Testis (tissue), 3 donors: ENCODE data around the gene DLK2. TPM values are rescaled to one million over a fixed set of nuclear protein-coding genes. Genes with fewer than 3 reads are reported as not detected.

Experiments
- DNase-seq: peaks from one replicate; pipeline ENCODE4 v3.0.0-alpha.2; 2019
- H3K27ac ChIP-seq, 2 donors: fragments of 200-600 bp; sonication (generic); one replicate each; pipeline ENCODE4 v1.5.1; 2019
- H3K27me3 ChIP-seq: fragments of 200-600 bp; sonication (generic); one replicate; pipeline ENCODE4 v1.5.1; 2019
- H3K36me3 ChIP-seq: fragments of 200-600 bp; sonication (generic); one replicate; pipeline ENCODE4 v1.5.1; 2017; ENCODE audit warnings: low read depth; ENCODE audit errors: missing control alignments
- H3K4me1 ChIP-seq: fragments of 200-600 bp; sonication (generic); one replicate; pipeline ENCODE4 v1.5.1; 2019
- H3K4me3 ChIP-seq, 2 donors: fragments of 200-600 bp; sonication (generic); one replicate each; pipeline ENCODE4 v1.5.1; 2017 to 2019
- H3K9me3 ChIP-seq: fragments of 200-600 bp; sonication (generic); one replicate; pipeline ENCODE4 v1.5.1; 2017
- POLR2A ChIP-seq: fragments of 450-650 bp; IDR thresholded peaks from one replicate; pipeline ENCODE4 v1.6.1; 2017; ENCODE audit warnings: antibody characterized with exemption, mild to moderate bottlenecking, moderate library complexity
- WGBS, 2 donors: methylation state at CpG; one replicate each; pipeline ENCODE4 v1.1.5; 2018; 5-methylcytosine and 5-hydroxymethylcytosine counted together
- intact Hi-C: fragments of 100-400 bp; cut with DNase I; formaldehyde crosslinking; loops from one replicate; pipeline ENCODE4 v1.15.1; 2023; ENCODE audit warnings: low total_unique reads
- polyA plus RNA-seq: library from polyadenylated mRNA; stranded (reverse); fragments of 350-450 nt; fragmentation: Illumina TruSeq; extraction: RNeasy Lipid Tissue Mini Kit (QIAGEN cat#74804); gene quantifications from one replicate; pipeline ENCODE4 v1.2.3, GENCODE V29; 2014; ENCODE audit warnings: low read depth, low replicate concordance; ENCODE audit not compliant: insufficient read depth
- total RNA-seq, 2 donors: library from RNA; depleted of rRNA; stranded (reverse); fragments of >200 nt; gene quantifications; one replicate each; pipeline ENCODE4 v1.2.3, GENCODE V29; 2016
- TF ChIP-seq, protein P1 (sequence below), 3 experiments: fragments of 450-650 bp in 2 of 3; fragments of 200-600 bp in 1 of 3; sonication (generic) in 1 of 3; IDR thresholded peaks; one replicate each; pipeline ENCODE4 v1.5.1; 2016 to 2019; ENCODE audit warnings: antibody characterized with exemption in 3 of 3, mild to moderate bottlenecking in 2 of 3, moderate library complexity in 1 of 3

The DLK2 gene
- total and polyA plus RNA-seq, 3 donors from 2014 or later, result 1.3 to 1.9 (median 1.7) TPM

DNA sequence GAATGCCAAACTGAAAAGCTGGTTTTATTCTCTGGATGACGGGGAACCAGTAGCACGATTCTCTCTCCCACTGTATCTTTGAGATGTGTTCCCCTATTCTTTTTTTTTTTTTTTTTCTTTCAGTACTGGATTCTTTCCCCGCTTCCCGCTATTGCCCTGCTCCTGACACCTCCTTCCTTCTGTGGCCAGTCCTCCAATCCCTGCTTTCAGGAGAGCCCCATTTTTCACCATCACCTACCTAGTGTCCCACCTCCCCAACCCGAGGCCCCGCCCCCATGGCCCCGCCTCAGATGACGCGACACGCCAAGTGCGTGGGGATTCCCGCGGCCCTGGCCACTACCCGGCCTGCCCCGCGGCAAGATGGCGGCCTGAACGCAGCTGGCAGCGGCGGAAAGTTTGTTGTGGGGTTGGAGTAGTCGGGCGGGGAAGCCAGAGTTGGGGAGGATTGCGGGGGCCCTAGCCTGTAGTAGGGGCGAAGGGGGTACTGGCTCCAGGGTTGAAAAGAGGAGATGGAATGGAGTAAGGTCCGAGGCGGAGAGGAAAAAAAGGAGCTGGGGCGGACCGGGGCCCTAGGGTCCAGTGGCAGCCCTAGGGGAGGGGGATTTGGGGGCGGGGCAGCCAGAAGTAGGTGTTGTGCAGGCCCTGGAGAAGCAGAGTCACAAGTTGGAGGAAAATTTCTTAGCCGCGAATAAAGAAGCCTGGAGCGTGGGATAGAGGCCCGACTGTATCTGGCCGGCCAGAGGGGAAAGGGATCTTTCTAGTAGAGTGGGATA is 22.1 kb upstream of the DLK2 start, which contains the start of gene TJAP1:
Gene TJAP1 (plus strand): TSS at position 336 of the 773 bp plus-strand sequence. CDS start 21,432 bp downstream, outside the sequence.
- DNase-seq, result peak; percentile 95
- H3K27ac ChIP-seq, result peak within 1 kb of the TSS; percentile 60 to 79
- peak; percentile 26 for TF ChIP-seq POLR2A
- TF ChIP-seq, protein P1, sequence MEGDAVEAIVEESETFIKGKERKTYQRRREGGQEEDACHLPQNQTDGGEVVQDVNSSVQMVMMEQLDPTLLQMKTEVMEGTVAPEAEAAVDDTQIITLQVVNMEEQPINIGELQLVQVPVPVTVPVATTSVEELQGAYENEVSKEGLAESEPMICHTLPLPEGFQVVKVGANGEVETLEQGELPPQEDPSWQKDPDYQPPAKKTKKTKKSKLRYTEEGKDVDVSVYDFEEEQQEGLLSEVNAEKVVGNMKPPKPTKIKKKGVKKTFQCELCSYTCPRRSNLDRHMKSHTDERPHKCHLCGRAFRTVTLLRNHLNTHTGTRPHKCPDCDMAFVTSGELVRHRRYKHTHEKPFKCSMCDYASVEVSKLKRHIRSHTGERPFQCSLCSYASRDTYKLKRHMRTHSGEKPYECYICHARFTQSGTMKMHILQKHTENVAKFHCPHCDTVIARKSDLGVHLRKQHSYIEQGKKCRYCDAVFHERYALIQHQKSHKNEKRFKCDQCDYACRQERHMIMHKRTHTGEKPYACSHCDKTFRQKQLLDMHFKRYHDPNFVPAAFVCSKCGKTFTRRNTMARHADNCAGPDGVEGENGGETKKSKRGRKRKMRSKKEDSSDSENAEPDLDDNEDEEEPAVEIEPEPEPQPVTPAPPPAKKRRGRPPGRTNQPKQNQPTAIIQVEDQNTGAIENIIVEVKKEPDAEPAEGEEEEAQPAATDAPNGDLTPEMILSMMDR (IDR thresholded peaks at IDR 0.05), result no peak
- H3K9me3 ChIP-seq, result no peaks in the 10 kb centered on the region
- peaks cover 7% of the 10 kb centered on the region for H3K4me1 ChIP-seq
- peak within 1 kb of the TSS; percentile 74 for H3K4me3 ChIP-seq
- H3K36me3 ChIP-seq, result no peaks in the 10 kb centered on the region
- H3K27me3 ChIP-seq, result no peaks in the 10 kb centered on the region
- intact Hi-C loops, result no loop called here
- 1% methylated on average over 34 of the region's 34 CpGs for WGBS, 2 donors

DNA sequence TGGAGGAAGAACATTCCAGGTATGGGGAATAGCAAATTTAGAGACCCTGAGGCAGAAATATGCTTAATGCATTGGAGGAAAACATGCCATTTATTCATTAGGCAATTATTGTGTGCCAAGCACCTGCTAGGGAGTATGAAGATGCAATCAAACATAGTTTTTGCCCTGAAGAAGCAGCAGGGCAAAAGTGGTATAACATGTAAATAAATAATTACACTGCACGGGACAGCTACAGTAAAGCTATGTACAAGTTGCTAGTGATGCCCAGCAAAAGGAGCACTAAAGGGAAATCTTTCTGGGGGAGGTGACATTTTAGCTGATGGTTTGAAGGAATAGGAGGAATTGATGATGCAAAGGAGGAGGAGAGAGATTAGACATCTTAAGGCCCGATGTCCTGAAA is 21.4 kb upstream of the DLK2 start:
- TF ChIP-seq, protein P1 (IDR thresholded peaks at IDR 0.05), result no peak
- TF ChIP-seq POLR2A, result no peak
- Histone ChIP-seq H3K36me3 (no peaks in the 10 kb centered on the region), H3K4me3 (peak overlapping the region; percentile 74), H3K27ac (no peak overlapping the region), H3K27me3 (no peaks in the 10 kb centered on the region), H3K9me3 (no peaks in the 10 kb centered on the region), H3K4me1 (peaks cover 7% of the 10 kb centered on the region)
- 15 to 19% methylated on average over 2 of the region's 2 CpGs for WGBS, 2 donors
- intact Hi-C loops, result no loop called here
- DNase-seq, result no peak

DNA sequence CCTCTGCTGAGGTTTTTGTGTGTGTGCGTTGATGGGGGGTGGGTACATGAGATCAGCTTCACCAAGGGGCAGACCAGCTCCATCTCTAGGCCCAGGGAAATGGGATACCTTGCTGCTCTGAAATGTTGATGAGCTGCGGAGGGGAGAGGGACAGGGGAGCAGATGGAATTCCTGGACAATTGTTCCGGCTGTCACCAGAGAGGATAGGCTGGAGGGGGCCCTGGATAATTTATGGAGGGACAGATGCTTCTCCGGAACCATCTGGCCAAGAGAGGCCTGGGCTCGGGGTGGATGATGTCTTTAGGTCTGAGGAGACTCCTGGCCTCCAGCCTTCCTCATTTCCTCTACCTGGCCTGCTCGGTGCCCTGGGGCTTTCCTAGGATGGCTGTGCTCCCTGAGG is 20.2 kb upstream of the DLK2 start:
- H3K36me3 ChIP-seq, result no peaks in the 10 kb centered on the region
- no peaks in the 10 kb centered on the region for H3K27me3 ChIP-seq
- no peaks in the 10 kb centered on the region for H3K9me3 ChIP-seq
- H3K27ac ChIP-seq, result no peak overlapping the region
- no peak overlapping the region for H3K4me3 ChIP-seq
- intact Hi-C loops, result no loop called here
- TF ChIP-seq POLR2A, result no peak
- TF ChIP-seq, protein P1 (IDR thresholded peaks at IDR 0.05), result no peak
- WGBS, 2 donors, result 75 to 77% methylated on average over 6 of the region's 6 CpGs
- peaks cover 7% of the 10 kb centered on the region for H3K4me1 ChIP-seq
- no peak for DNase-seq

DNA sequence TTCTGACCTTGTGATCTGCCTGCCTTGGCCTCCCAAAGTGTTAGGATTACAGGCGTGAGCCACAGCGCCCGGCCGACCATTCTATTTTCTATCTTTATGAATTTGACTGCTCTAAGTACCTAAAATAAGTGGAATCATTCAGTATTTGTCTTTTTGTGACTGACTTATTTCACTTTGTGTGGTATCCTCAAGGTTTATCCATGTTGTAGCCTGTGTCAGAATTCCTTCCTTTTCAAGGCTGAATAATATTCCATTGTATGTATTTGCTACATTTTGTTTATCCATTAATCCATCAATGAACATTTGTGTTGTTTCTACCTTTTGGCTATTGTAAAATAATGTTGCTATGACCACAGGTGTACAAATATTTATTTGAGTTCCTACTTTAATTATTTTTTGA is 17.2 kb upstream of the DLK2 start:
- Histone ChIP-seq H3K27me3 (no peaks in the 10 kb centered on the region), H3K36me3 (no peaks in the 10 kb centered on the region), H3K27ac (no peak overlapping the region), H3K4me3 (no peak overlapping the region), H3K4me1 (no peaks in the 10 kb centered on the region), H3K9me3 (no peaks in the 10 kb centered on the region)
- TF ChIP-seq, protein P1 (IDR thresholded peaks at IDR 0.05), result no peak
- no peak for TF ChIP-seq POLR2A
- intact Hi-C loops, result no loop called here
- DNase-seq, result no peak
- 97 to 99% methylated on average over 4 of the region's 4 CpGs for WGBS, 2 donors

DNA sequence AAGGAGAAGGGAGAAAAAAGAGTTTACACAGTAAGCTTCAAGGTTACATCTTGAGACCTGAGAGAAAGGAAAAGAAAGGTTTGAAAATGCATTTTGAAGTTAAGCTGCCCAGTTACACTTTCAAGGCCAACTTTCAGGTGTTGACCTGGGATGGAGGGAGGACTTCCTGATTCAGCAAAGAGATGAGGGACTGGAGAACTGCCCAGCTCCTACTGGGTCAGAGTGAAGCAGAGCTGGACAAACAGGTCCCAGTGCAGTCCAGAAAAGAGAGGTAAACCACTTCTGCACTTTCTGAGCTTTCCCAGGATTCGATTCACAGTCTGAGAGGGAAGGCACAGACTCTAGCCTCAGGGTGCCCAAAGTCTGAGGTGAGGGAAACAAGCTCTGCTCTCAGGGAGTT is 16.1 kb upstream of the DLK2 start:
- H3K4me1 ChIP-seq, result no peaks in the 10 kb centered on the region
- no peaks in the 10 kb centered on the region for H3K27me3 ChIP-seq
- H3K27ac ChIP-seq, result no peak overlapping the region
- TF ChIP-seq POLR2A, result no peak
- TF ChIP-seq, protein P1 (IDR thresholded peaks at IDR 0.05), result no peak
- no peak overlapping the region for H3K4me3 ChIP-seq
- no peak for DNase-seq
- 71 to 88% methylated on average over 1 of the region's 1 CpG for WGBS, 2 donors
- intact Hi-C loops, result no loop called here
- H3K36me3 ChIP-seq, result no peaks in the 10 kb centered on the region
- H3K9me3 ChIP-seq, result no peaks in the 10 kb centered on the region
